ENCODE results near the gene EML1.

- TF ChIP-seq CTCF (conservative IDR thresholded peaks at IDR 0.05; ENCODE audit: low read depth, low read length) (no peak), EZH2 (IDR thresholded peaks at IDR 0.05; ENCODE audit: low read length, unreplicated experiment) (no peak)
Measured at GRCh38 chr14:99924379-99924778, 131.2 kb downstream of the EML1 start.

Measured in PC-3 (cell line).